Stimulated activated CD8-positive, alpha-beta memory T cell treated with anti-CD3 and anti-CD28 coated beads, Interleukin-4, amount 100 ng/mL, for 24 hours (primary cell): ENCODE data around the gene GOLGA6L10.
"Not testable (repeated sequence)": the region's sequence is repeated elsewhere in the genome, so short reads cannot be mapped to it uniquely, and the experiment has no call there.

Source experiments
- DNase-seq: peaks from one replicate; pipeline ENCODE4 v3.0.0-alpha.2; 2020; ENCODE audit warnings: low read depth

The GOLGA6L10 gene

GRCh38 chr15:82317516-82317915 lies 31.8 kb downstream of the GOLGA6L10 start:
- not testable (repeated sequence) for DNase-seq

GRCh38 chr15:82317091-82317489 lies 32.2 kb downstream of the GOLGA6L10 start:
- DNase-seq: no peak

GRCh38 chr15:82316247-82317090 lies 32.8 kb downstream of the GOLGA6L10 start:
- DNase-seq: not testable (repeated sequence)

- no peak for DNase-seq
Measured at GRCh38 chr15:82315519-82316246, 33.6 kb downstream of the GOLGA6L10 start.

GRCh38 chr15:82314769-82315518 lies 34.3 kb downstream of the GOLGA6L10 start:
- DNase-seq: no peak

- DNase-seq: not testable (repeated sequence)
Measured at GRCh38 chr15:82313951-82314768, 35.1 kb downstream of the GOLGA6L10 start.

GRCh38 chr15:82313446-82313845 lies 35.8 kb downstream of the GOLGA6L10 start:
- no peak for DNase-seq

- DNase-seq: no peak
Measured at GRCh38 chr15:82312586-82313349, 36.5 kb downstream of the GOLGA6L10 start.

- DNase-seq: not testable (repeated sequence)
Measured at GRCh38 chr15:82311321-82311720, 38.0 kb downstream of the GOLGA6L10 start.

- DNase-seq: no peak
Measured at GRCh38 chr15:82309802-82310201, 39.5 kb downstream of the GOLGA6L10 start.

GRCh38 chr15:82307714-82308081 lies 41.6 kb downstream of the GOLGA6L10 start:
- DNase-seq: no peak

- no peak for DNase-seq
Measured at GRCh38 chr15:82306791-82307713, 42.2 kb downstream of the GOLGA6L10 start.

- DNase-seq: no peak
Measured at GRCh38 chr15:82305621-82306048, 43.6 kb downstream of the GOLGA6L10 start.

- DNase-seq: no peak
Measured at GRCh38 chr15:82304778-82305090, 44.5 kb downstream of the GOLGA6L10 start.

- DNase-seq: no peak
Measured at GRCh38 chr15:82303956-82304777, 45.1 kb downstream of the GOLGA6L10 start.

GRCh38 chr15:82301296-82302016 lies 47.8 kb downstream of the GOLGA6L10 start:
- no peak for DNase-seq

GRCh38 chr15:82300883-82301282 lies 48.4 kb downstream of the GOLGA6L10 start:
- no peak for DNase-seq

GRCh38 chr15:82300326-82300725 lies 48.9 kb downstream of the GOLGA6L10 start:
- not testable (repeated sequence) for DNase-seq
